Placental pericyte (primary cell): ENCODE measurements around the gene STX19. TPM values are rescaled to one million over a fixed set of nuclear protein-coding genes. Genes with fewer than 3 reads are reported as not detected.

Experiments used
- small RNA-seq: library from RNA; depleted of rRNA; stranded (forward); fragments of <200 nt; gene quantifications from one replicate; pipeline ENCODE3, GENCODE V24; 2012; ENCODE audit warnings: low replicate concordance
- total RNA-seq: library from RNA; depleted of rRNA; stranded (reverse); fragments of >200 nt; gene quantifications from 2 replicates; pipeline ENCODE4 v1.2.3, GENCODE V29; 2012

The STX19 gene, protein sequence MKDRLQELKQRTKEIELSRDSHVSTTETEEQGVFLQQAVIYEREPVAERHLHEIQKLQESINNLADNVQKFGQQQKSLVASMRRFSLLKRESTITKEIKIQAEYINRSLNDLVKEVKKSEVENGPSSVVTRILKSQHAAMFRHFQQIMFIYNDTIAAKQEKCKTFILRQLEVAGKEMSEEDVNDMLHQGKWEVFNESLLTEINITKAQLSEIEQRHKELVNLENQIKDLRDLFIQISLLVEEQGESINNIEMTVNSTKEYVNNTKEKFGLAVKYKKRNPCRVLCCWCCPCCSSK
- not detected in 2 replicates for total RNA-seq

DNA sequence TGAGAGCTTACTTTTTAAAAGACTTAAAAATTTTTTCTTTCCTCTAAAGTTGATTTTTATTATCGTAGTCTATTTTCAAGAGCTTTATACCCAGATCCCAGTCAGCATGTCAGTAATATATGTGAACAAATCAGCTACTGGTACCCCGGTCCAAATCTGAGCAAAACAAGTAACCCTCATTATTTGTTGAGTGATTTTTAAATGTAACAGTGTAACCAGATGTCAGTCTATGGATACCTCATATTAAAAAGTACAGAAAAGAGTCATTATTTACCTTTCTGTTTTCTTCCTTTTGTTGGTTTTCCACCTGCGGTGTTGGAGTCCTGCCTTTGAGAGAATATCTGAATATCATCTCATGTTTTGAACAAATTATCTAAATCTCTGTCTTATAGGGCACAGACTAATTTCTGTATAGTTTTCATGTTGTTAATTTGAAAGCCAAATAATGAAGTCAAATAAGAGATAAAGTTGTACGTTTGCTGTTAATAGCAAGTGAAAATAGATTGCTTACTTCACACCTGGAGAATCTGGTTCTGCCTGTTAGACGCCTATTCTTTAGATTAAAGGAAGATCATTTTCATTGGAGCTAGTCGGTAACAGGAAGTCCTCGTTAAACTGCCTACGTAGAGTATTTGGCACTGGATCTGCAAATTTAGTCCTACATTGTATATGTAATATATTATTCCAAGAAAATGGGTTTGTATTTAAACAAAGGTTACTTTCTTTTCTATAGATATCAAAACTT lies at the start of gene STX19:
Gene STX19 (minus strand): TSS at position 505 of the 745 bp plus-strand sequence. CDS start 13,328 bp downstream, outside the sequence.

DNA sequence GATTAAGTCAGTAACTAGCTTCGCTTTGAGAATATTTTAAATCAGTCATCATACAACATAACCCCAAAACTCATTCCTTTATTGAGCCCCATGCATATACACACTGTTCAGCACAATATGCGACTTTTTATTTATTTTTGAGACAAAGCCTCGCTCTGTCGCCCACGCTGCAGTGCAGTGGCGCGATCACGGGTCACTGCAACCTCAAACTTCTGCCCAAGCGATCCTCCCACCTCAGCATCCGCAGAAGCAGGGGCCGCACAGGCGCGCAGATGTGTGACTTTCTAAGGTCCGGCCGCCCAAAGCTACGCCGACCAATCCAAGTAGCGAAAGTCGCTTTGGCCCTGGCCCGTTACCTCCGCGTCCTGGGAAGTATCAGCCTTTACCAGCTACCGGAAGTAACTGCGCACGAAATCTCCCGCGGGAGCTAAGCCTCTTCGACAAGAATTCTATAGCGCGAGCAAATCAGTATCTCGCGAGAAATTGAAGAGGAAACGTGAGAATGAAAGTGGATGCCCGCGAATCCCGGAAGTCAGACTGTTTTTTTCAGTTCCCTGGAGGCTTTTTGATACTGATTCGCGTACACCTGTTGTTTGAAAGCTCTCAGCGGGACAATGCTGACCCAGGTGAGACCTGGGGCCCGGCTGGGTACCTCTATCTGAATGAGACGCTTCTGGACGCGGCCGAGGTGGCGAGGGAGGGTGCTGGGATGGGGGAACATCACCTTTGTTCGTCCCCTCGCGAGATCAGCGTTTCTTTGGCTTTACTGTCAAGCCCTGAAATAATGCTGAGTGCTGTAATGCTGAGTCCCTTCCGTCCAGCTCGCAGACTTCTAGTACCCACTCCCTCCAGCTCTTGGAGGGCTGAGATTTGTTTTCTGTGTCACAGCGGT lies 34.4 kb upstream of the STX19 start, which contains the start of the genes DHFR2 and NSUN3:
Gene DHFR2 (minus strand): TSS at position 404 of the 892 bp plus-strand sequence. CDS start 1,405 bp downstream, outside the sequence.
Gene NSUN3 (plus strand): TSS at position 549 of the 892 bp plus-strand sequence. CDS start 66 bp downstream, at position 615.

DNA sequence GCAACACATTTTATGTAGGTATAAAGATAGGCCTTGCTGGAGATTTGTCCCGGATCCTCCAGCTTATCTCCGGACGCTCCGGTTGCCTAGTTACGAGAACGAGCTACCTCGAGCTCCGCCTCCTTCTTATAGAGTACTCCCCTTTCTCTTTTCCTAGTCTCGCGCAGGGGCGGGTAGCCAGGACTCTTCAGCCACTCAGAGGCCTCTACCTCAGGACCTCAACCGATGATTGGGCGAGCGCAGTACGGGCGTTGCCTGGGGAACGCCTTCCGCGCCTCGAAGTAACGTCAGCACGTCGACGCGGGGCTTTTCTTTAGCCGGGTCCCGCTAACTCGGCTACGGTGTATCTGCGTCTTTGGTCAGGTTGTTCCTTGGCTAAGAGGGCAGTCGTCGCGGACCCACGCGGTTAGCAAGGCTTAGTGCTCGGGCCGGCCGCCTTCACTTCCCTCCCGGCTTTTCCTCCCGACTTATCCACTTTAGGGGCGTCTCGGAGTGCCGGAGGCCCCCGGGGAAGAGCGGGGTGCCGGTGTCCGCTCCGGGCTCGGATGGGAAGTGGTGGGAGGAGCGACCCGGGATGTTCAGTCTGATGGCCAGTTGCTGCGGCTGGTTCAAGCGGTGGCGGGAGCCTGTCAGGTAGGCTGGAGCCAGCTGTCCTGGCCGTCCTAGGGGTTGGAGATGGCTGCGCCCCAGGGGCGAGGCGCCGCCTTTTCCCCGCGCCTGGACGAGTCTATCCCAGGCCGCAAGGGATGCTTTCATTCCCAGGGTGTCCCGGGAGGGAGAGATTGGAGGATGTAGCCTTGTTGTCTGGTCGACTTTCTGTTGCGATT lies 48.3 kb downstream of the STX19 start, which contains the start of gene ARL13B:
Gene ARL13B (plus strand): TSS at position 306 of the 827 bp plus-strand sequence. CDS start 269 bp downstream, at position 575.

DNA sequence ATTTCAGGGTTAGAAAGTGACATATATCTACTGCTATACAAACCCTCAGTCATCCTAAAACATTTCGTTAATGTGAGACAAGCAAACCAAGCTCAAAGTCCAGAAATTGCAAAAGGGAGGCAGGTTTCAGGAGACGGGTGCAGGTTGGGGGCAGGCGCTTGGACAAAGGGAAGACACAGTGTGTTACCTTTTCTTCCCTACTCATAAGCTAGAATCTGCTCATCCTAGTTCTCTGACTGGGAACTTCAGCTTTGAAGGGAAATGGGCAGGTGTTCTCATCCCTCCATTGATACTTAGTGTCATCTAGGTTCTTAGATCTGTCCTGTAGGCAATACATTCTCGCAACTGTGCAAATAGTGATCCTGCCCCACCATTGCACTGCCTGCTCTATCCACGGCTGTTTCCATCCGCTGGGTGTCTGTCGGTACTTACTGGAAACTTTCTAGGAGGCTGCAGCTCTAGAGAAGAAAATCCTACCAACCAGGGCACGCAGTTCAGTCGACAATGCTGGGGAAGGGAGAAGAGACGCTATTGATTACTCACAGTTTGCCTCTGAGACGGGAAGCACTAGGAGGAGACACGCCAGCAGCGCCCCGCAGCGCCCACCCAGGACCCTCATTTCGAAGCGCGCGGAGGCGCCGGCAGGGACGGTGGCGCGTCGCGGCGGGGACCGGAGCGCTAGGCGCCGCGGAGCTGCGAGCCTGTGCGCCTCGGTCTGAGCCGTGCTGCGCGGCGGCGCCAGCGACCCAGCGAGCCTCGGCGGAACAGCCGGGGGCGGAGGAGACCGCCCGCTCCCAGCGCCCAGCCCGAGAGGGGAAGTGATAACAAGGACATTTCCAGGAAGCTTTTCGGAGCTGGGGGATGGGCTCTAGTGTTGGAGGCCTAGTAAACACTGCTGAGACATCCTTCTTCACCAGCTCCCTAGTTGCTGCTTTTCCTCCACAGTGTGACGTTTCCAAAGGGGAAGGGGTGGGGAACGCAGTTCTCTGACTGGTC lies 55.0 kb downstream of the STX19 start, which contains the start of gene PROS1:
Gene PROS1 (minus strand): TSS at position 766 of the 996 bp plus-strand sequence. CDS start 147 bp downstream, at position 619.

Small RNA genes lying within 50 kb of the gene (small RNA-seq; reads per million reads assigned to genes)
- not detected for gene RF00019
- gene RNU6-511P = not detected

Other genes with a start within 250 kb of the STX19 start
- 6.2 and 12.3 TPM in 2 replicates for gene PROS1, start 54.7 kb downstream of the STX19 start, total RNA-seq
- gene ARL13B, start 48.4 kb downstream of the STX19 start, total RNA-seq = 7.7 and 12.3 TPM in 2 replicates
- gene DHFR2, start 34.3 kb upstream of the STX19 start, total RNA-seq = 3.1 and 4.2 TPM in 2 replicates
- gene NSUN3, start 34.5 kb upstream of the STX19 start, total RNA-seq = 7.7 and 14.6 TPM in 2 replicates